PC-3 (cell line): ENCODE data around the gene RPS5. TPM values are rescaled to one million over a fixed set of nuclear protein-coding genes. Genes with fewer than 3 reads are reported as not detected.

ENCODE experiments used
- ATAC-seq: fragments of 200-7000 bp; cut with Tn5 transposase; 2 replicates; pipeline ENCODE4 v1.9.1; 2020; ENCODE audit warnings: mild to moderate bottlenecking, moderate library complexity
- BruUV-seq: library from RNA; stranded (reverse); fragments of 400-500 nt; replicated peaks from 2 replicates; lab custom pipeline; 2021; lab: Mats Ljungman, UMichigan
- CTCF ChIA-PET: fragments of 300-600 bp; sonication (Branson Sonifier 250); formaldehyde crosslinking; loops from one replicate; lab custom pipeline; 2022; ENCODE audit warnings: antibody characterized with exemption; lab: Charles Lee
- POLR2A ChIA-PET: fragments of 300-600 bp; sonication (Branson Sonifier 250); formaldehyde crosslinking; loops from one replicate; lab custom pipeline; 2022; ENCODE audit warnings: antibody characterized with exemption; ENCODE audit not compliant: unreplicated experiment; lab: Charles Lee
- DNase-seq: peaks from one replicate; pipeline ENCODE4 v3.0.0-alpha.2; 2015
- H2AFZ ChIP-seq: fragments of 300-600 bp; sonication (generic); 2 replicates; pipeline ENCODE4 v1.6.0; 2016; ENCODE audit warnings: antibody characterized with exemption, low read length
- H3F3A ChIP-seq: fragments of 300-600 bp; sonication (generic); one replicate; pipeline ENCODE4 v1.6.0; 2017; ENCODE audit warnings: antibody characterized with exemption, low read length, control low read depth, mild to moderate bottlenecking; ENCODE audit not compliant: unreplicated experiment
- H3K27ac ChIP-seq: fragments of 300-600 bp; sonication (generic); 2 replicates; pipeline ENCODE4 v1.5.1; 2016; ENCODE audit warnings: mild to moderate bottlenecking, low read length
- H3K27me3 ChIP-seq: fragments of 300-600 bp; sonication (generic); 2 replicates; pipeline ENCODE4 v1.6.1; 2016; ENCODE audit warnings: low read length, mixed read lengths
- H3K36me3 ChIP-seq: fragments of 300-600 bp; sonication (generic); 2 replicates; pipeline ENCODE4 v1.6.1; 2016; ENCODE audit warnings: low read depth, mixed run types, low read length, mixed read lengths
- H3K4me1 ChIP-seq: fragments of 300-600 bp; sonication (generic); 2 replicates; pipeline ENCODE4 v1.5.1; 2016; ENCODE audit warnings: low read length; ENCODE audit not compliant: insufficient read depth
- H3K4me2 ChIP-seq: fragments of 300-600 bp; sonication (generic); 2 replicates; pipeline ENCODE4 v1.6.0; 2016; ENCODE audit warnings: low read length
- H3K4me3 ChIP-seq: fragments of 300-600 bp; sonication (generic); 2 replicates; pipeline ENCODE4 v1.5.1; 2016; ENCODE audit warnings: mild to moderate bottlenecking, low read length, mixed read lengths
- H3K79me2 ChIP-seq: fragments of 300-600 bp; sonication (generic); 2 replicates; pipeline ENCODE4 v1.6.1; 2017; ENCODE audit warnings: low read length, mixed read lengths
- H3K9ac ChIP-seq: fragments of 300-600 bp; sonication (generic); 2 replicates; pipeline ENCODE4 v1.6.0; 2016; ENCODE audit warnings: mild to moderate bottlenecking, low read length
- H3K9me2 ChIP-seq: fragments of 300-600 bp; sonication (generic); replicated peaks from 2 replicates; pipeline ENCODE4 v1.6.1; 2016; ENCODE audit warnings: mixed run types, low read length, mixed read lengths
- H3K9me3 ChIP-seq: fragments of 300-600 bp; sonication (generic); 2 replicates; pipeline ENCODE4 v1.6.1; 2016; ENCODE audit warnings: low read length, mixed read lengths
- H4K20me1 ChIP-seq: fragments of 300-600 bp; sonication (generic); 2 replicates; pipeline ENCODE4 v1.6.1; 2016; ENCODE audit warnings: low read length, mixed read lengths
- CTCF ChIP-seq: fragments of 300-600 bp; sonication (generic); conservative IDR thresholded peaks from 2 replicates; pipeline ENCODE4 v1.5.1; 2017; ENCODE audit warnings: antibody characterized with exemption, low read depth, mild to moderate bottlenecking, low read length
- EZH2 ChIP-seq: fragments of 300-600 bp; sonication (generic); IDR thresholded peaks from one replicate; pipeline ENCODE4 v1.6.1; 2017; ENCODE audit warnings: antibody characterized with exemption, mild to moderate bottlenecking, low read length; ENCODE audit not compliant: unreplicated experiment
- EZH2phosphoT487 ChIP-seq: fragments of 300-600 bp; sonication (generic); IDR thresholded peaks from 2 replicates; pipeline ENCODE4 v1.6.1; 2018; ENCODE audit warnings: mild to moderate bottlenecking, antibody characterized with exemption, low read length, borderline replicate concordance
- intact Hi-C: fragments of 100-400 bp; cut with micrococcal nuclease; formaldehyde crosslinking; loops from 2 replicates; pipeline ENCODE4 v1.9.0; 2023
- total RNA-seq: library from RNA; depleted of rRNA; stranded (reverse); fragments of >200 nt; gene quantifications from 2 replicates; pipeline ENCODE4 v1.2.3, GENCODE V29; 2014

The RPS5 gene
- total RNA-seq, 1 experiment from 2014 or later = 3,776 TPM

GRCh38 chr19:58352760-58353671 is 34.1 kb upstream of the RPS5 start, which contains the start of gene A1BG:
TSS of gene A1BG (minus strand) at chr19:58353492. CDS start at chr19:58353437, 55 bp downstream.
- DNase-seq (no peak), ATAC-seq (no peak)
- Histone ChIP-seq H3K9me2 (no peaks in the 10 kb centered on the region), H3K9ac (no peak within 1 kb of the TSS), H3F3A (no peaks in the 10 kb centered on the region), H2AFZ (no peak within 1 kb of the TSS), H3K79me2 (no peaks in the 10 kb centered on the region), H3K4me2 (no peak within 1 kb of the TSS), H3K27me3 (peaks cover 26% of the 10 kb centered on the region), H3K4me3 (no peak within 1 kb of the TSS), H4K20me1 (no peaks in the 10 kb centered on the region), H3K36me3 (no peaks in the 10 kb centered on the region), H3K4me1 (no peaks in the 10 kb centered on the region), H3K9me3 (no peaks in the 10 kb centered on the region), H3K27ac (no peak within 1 kb of the TSS)
- BruUV-seq = no TSS peak
- POLR2A ChIA-PET = no interaction called here
- TF ChIP-seq EZH2phosphoT487 (no peak), EZH2 (no peak), CTCF (no peak)
- intact Hi-C loops = no loop called here
- CTCF ChIA-PET = no interaction called here

GRCh38 chr19:58353717-58354477 is 33.2 kb upstream of the RPS5 start:
- ChIA-PET POLR2A (no interaction called here), CTCF (no interaction called here)
- Histone ChIP-seq H3K27me3 (peaks cover 19% of the 10 kb centered on the region), H3K4me2 (no peak overlapping the region), H3K4me3 (no peak overlapping the region), H3K9ac (no peak overlapping the region), H3K9me2 (no peaks in the 10 kb centered on the region), H3K79me2 (no peaks in the 10 kb centered on the region), H3K9me3 (no peaks in the 10 kb centered on the region), H3K36me3 (no peaks in the 10 kb centered on the region), H3K27ac (no peak overlapping the region), H2AFZ (no peak overlapping the region), H3K4me1 (no peaks in the 10 kb centered on the region), H3F3A (no peaks in the 10 kb centered on the region), H4K20me1 (no peaks in the 10 kb centered on the region)
- intact Hi-C loops = no loop called here
- no peak for TF ChIP-seq EZH2phosphoT487
- no peak for TF ChIP-seq EZH2
- no TSS peak for BruUV-seq
- ATAC-seq (no peak), DNase-seq (no peak)

GRCh38 chr19:58354478-58355030 is 32.5 kb upstream of the RPS5 start:
- Histone ChIP-seq H3K27ac (no peak overlapping the region), H3K27me3 (peaks cover 15% of the 10 kb centered on the region), H3K36me3 (no peaks in the 10 kb centered on the region), H3K4me3 (no peak overlapping the region), H3F3A (no peaks in the 10 kb centered on the region), H3K9me2 (no peaks in the 10 kb centered on the region), H3K4me2 (no peak overlapping the region), H4K20me1 (no peaks in the 10 kb centered on the region), H3K9me3 (no peaks in the 10 kb centered on the region), H3K79me2 (no peaks in the 10 kb centered on the region), H3K4me1 (no peaks in the 10 kb centered on the region), H2AFZ (no peak overlapping the region), H3K9ac (no peak overlapping the region)
- POLR2A ChIA-PET = no interaction called here
- CTCF ChIA-PET = no interaction called here
- DNase-seq (no peak), ATAC-seq (no peak)
- TF ChIP-seq CTCF = no peak
- TF ChIP-seq EZH2 = no peak
- no peak for TF ChIP-seq EZH2phosphoT487
- BruUV-seq = no TSS peak
- intact Hi-C loops = no loop called here
